Panc1 (cell line): ENCODE data around the gene RBM24. TPM values are rescaled to one million over a fixed set of nuclear protein-coding genes. Genes with fewer than 3 reads are reported as not detected.

Experiments used
- ATAC-seq: fragments of 200-7000 bp; cut with Tn5 transposase; 2 replicates; pipeline ENCODE4 v1.9.1; 2020; ENCODE audit warnings: mild to moderate bottlenecking, moderate library complexity
- BruUV-seq: library from RNA; stranded (reverse); fragments of 400-500 nt; replicated peaks from 2 replicates; lab custom pipeline; 2021; lab: Mats Ljungman, UMichigan
- CTCF ChIA-PET: fragments of 300-600 bp; sonication (Branson Sonifier 250); formaldehyde crosslinking; loops from one replicate; lab custom pipeline; 2022; ENCODE audit warnings: antibody characterized with exemption; lab: Charles Lee
- POLR2A ChIA-PET: fragments of 300-600 bp; sonication (Branson Sonifier 250); formaldehyde crosslinking; loops from one replicate; lab custom pipeline; 2022; ENCODE audit warnings: antibody characterized with exemption; lab: Charles Lee
- DNase-seq: peaks from one replicate; pipeline ENCODE4 v3.0.0-alpha.2; 2010; ENCODE audit warnings: low read depth, low spot score
- H3K27ac ChIP-seq: 2 replicates; pipeline ENCODE4 v1.5.1; 2011; ENCODE audit warnings: mild to moderate bottlenecking, low read length, inconsistent platforms
- H3K27me3 ChIP-seq: fragments of 200-500 bp; sonication (Bioruptor generic); 2 replicates; pipeline ENCODE4 v1.6.0; 2014; ENCODE audit warnings: low read length, inconsistent platforms; ENCODE audit not compliant: control insufficient read depth, insufficient read depth
- H3K36me3 ChIP-seq: fragments of 200-500 bp; sonication (Bioruptor generic); 2 replicates; pipeline ENCODE4 v1.5.1; 2014; ENCODE audit warnings: inconsistent platforms, mild to moderate bottlenecking, low read length, moderate library complexity; ENCODE audit not compliant: control insufficient read depth, insufficient read depth
- H3K4me1 ChIP-seq: 2 replicates; pipeline ENCODE4 v1.5.1; 2011; ENCODE audit warnings: inconsistent platforms, mild to moderate bottlenecking, low read length, moderate library complexity; ENCODE audit not compliant: control insufficient read depth, insufficient read depth
- H3K4me3 ChIP-seq, 2 experiments: 2 replicates each; pipeline ENCODE4 v1.5.1; 2011 to 2012; ENCODE audit warnings: low read depth in 2 of 2, low read length in 2 of 2, mild to moderate bottlenecking in 2 of 2, inconsistent platforms in 1 of 2, moderate library complexity in 1 of 2
- H3K9me3 ChIP-seq: fragments of 200-500 bp; sonication (Bioruptor generic); 2 replicates; pipeline ENCODE4 v1.5.1; 2014; ENCODE audit warnings: low read depth, mild to moderate bottlenecking, inconsistent platforms, low read length, moderate library complexity; ENCODE audit not compliant: control insufficient read depth, insufficient read depth
- POLR2AphosphoS5 ChIP-seq: IDR thresholded peaks from 2 replicates; pipeline ENCODE4 v1.6.1; 2012; ENCODE audit warnings: mild to moderate bottlenecking, low read depth, low read length, moderate library complexity
- SIN3A ChIP-seq: IDR thresholded peaks from 2 replicates; pipeline ENCODE4 v1.6.1; 2012; ENCODE audit warnings: low read depth, mild to moderate bottlenecking, low read length, moderate library complexity, borderline replicate concordance; ENCODE audit not compliant: insufficient read depth
- TCF7L2 ChIP-seq: IDR thresholded peaks from 2 replicates; pipeline ENCODE4 v1.6.1; 2011; ENCODE audit warnings: mild to moderate bottlenecking, low read depth, low read length, inconsistent platforms
- in situ Hi-C: cut with HindIII; loops from 2 replicates; pipeline ENCODE4 v1.10.0; 2016; ENCODE audit warnings: low sequenced_read_pairs, low pct_unique_long_range_greater_than_20kb
- intact Hi-C: fragments of 100-400 bp; cut with micrococcal nuclease; formaldehyde crosslinking; loops from one replicate; pipeline ENCODE4 v1.10.0; 2022; ENCODE audit not compliant: unreplicated experiment
- total RNA-seq: library from RNA; stranded (reverse); gene quantifications from one replicate; pipeline ENCODE4 v1.2.1, GENCODE V29; 2021; ENCODE audit not compliant: unreplicated experiment
- TF ChIP-seq, protein P1 (sequence below), 2 experiments: IDR thresholded peaks; 2 replicates each; pipeline ENCODE4 v1.6.1; 2011 to 2012; ENCODE audit warnings: low read depth in 2 of 2, control low read depth in 1 of 2, low read length in 1 of 2, mild to moderate bottlenecking in 1 of 2, moderate library complexity in 1 of 2; ENCODE audit not compliant: insufficient read depth in 1 of 2
- TF ChIP-seq, protein P2 (sequence below): fragments of 450-650 bp; IDR thresholded peaks from 2 replicates; pipeline ENCODE4 v1.5.1; 2017; ENCODE audit warnings: mild to moderate bottlenecking

Gene RBM24
- total RNA-seq, 1 experiment from 2014 or later: 23.0 TPM

DNA sequence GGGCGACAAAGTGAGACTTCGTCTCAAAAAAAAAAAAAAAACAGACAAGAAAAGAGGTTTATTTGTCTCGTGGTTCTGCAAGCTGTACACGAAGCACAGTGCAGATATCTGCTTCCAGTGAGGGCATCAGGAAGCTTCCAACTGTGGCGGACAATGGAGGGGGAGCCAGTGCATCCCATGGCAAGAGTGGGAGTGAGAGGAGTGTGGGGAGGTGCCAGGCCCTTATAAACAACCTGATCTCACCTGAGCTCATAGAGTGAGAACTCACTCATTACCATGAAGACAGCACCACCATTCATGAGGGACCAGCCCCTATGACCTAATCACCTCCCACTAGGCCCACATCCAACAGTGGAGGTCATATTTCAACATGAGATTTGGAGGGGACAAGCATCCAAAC is 19.5 kb downstream of the RBM24 start:
- POLR2A ChIA-PET: interaction anchor here (0.6 kb wide), 1 partner anchor 938 kb away, joined by 9 read pairs; no protein-coding TSS in a partner anchor
- intact Hi-C loops: no loop called here
- TF ChIP-seq, protein P1, sequence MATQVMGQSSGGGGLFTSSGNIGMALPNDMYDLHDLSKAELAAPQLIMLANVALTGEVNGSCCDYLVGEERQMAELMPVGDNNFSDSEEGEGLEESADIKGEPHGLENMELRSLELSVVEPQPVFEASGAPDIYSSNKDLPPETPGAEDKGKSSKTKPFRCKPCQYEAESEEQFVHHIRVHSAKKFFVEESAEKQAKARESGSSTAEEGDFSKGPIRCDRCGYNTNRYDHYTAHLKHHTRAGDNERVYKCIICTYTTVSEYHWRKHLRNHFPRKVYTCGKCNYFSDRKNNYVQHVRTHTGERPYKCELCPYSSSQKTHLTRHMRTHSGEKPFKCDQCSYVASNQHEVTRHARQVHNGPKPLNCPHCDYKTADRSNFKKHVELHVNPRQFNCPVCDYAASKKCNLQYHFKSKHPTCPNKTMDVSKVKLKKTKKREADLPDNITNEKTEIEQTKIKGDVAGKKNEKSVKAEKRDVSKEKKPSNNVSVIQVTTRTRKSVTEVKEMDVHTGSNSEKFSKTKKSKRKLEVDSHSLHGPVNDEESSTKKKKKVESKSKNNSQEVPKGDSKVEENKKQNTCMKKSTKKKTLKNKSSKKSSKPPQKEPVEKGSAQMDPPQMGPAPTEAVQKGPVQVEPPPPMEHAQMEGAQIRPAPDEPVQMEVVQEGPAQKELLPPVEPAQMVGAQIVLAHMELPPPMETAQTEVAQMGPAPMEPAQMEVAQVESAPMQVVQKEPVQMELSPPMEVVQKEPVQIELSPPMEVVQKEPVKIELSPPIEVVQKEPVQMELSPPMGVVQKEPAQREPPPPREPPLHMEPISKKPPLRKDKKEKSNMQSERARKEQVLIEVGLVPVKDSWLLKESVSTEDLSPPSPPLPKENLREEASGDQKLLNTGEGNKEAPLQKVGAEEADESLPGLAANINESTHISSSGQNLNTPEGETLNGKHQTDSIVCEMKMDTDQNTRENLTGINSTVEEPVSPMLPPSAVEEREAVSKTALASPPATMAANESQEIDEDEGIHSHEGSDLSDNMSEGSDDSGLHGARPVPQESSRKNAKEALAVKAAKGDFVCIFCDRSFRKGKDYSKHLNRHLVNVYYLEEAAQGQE (IDR thresholded peaks at IDR 0.05; ENCODE audit: insufficient read depth in 1 of 2, low read depth in 2 of 2, low read length in 1 of 2): no peak
- TF ChIP-seq, protein P2, sequence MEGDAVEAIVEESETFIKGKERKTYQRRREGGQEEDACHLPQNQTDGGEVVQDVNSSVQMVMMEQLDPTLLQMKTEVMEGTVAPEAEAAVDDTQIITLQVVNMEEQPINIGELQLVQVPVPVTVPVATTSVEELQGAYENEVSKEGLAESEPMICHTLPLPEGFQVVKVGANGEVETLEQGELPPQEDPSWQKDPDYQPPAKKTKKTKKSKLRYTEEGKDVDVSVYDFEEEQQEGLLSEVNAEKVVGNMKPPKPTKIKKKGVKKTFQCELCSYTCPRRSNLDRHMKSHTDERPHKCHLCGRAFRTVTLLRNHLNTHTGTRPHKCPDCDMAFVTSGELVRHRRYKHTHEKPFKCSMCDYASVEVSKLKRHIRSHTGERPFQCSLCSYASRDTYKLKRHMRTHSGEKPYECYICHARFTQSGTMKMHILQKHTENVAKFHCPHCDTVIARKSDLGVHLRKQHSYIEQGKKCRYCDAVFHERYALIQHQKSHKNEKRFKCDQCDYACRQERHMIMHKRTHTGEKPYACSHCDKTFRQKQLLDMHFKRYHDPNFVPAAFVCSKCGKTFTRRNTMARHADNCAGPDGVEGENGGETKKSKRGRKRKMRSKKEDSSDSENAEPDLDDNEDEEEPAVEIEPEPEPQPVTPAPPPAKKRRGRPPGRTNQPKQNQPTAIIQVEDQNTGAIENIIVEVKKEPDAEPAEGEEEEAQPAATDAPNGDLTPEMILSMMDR: no peak
- TF ChIP-seq TCF7L2: no peak
- no peak for TF ChIP-seq SIN3A
- no peak for TF ChIP-seq POLR2AphosphoS5

DNA sequence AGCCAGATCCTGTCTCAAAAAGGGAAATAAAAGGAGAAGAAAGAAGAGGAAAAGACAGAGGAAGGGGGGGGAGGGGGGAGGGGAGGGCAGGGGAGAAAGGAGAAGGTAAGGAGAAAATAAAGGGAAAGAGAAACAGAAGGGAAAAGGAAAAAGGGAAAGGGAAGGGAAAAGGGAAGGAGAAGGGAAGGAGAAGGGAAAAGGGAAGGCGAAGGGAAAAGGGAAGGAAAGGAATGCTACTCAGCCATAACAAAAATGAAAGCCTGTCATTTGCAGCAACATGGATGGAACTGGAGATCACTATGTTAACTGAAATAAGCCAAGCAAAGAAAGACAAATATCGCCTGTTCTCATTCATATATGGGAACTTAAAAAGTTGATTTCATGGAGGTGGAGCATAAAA is 22.3 kb downstream of the RBM24 start:
- ATAC-seq (no peak), DNase-seq (no peak)
- intact Hi-C loops (no loop called here), in situ Hi-C loops (no loop called here)
- H3K4me3 ChIP-seq: no peak overlapping the region
- TF ChIP-seq, protein P1 (IDR thresholded peaks at IDR 0.05; ENCODE audit: insufficient read depth in 1 of 2, low read depth in 2 of 2, low read length in 1 of 2): no peak
- no peak for TF ChIP-seq POLR2AphosphoS5
- TF ChIP-seq SIN3A: no peak
- TF ChIP-seq, protein P2: no peak
- TF ChIP-seq TCF7L2: no peak
- CTCF ChIA-PET: no interaction called here
- BruUV-seq: no TSS peak
- H3K4me1 ChIP-seq: no peaks in the 10 kb centered on the region
- H3K36me3 ChIP-seq: no peaks in the 10 kb centered on the region
- no peaks in the 10 kb centered on the region for H3K27me3 ChIP-seq
- no peaks in the 10 kb centered on the region for H3K9me3 ChIP-seq
- no peak overlapping the region for H3K27ac ChIP-seq
- POLR2A ChIA-PET: no interaction called here

More for the DNA sequence above, 19.5 kb downstream of the RBM24 start:
- H3K27ac ChIP-seq: no peak overlapping the region
- CTCF ChIA-PET: no interaction called here
- DNase-seq (no peak), ATAC-seq (no peak)
- no peak overlapping the region for H3K4me3 ChIP-seq
- H3K27me3 ChIP-seq: no peaks in the 10 kb centered on the region
- in situ Hi-C loops: no loop called here
- H3K4me1 ChIP-seq: no peaks in the 10 kb centered on the region
- no peaks in the 10 kb centered on the region for H3K9me3 ChIP-seq
- BruUV-seq: no TSS peak
- no peaks in the 10 kb centered on the region for H3K36me3 ChIP-seq
